Caki2 (cell line): ENCODE data around the gene ANXA3. TPM values are rescaled to one million over a fixed set of nuclear protein-coding genes. Genes with fewer than 3 reads are reported as not detected.

Source experiments
- DNase-seq: peaks from one replicate; pipeline ENCODE4 v3.0.0-alpha.2; 2015; ENCODE audit warnings: low read depth
- in situ Hi-C: cut with HindIII; loops from 2 replicates; pipeline ENCODE4 v1.10.0; 2016; ENCODE audit warnings: low sequenced_read_pairs, low pct_unique_long_range_greater_than_20kb, mixed read lengths
- total RNA-seq: library from RNA; depleted of rRNA; stranded (reverse); fragments of >200 nt; shearing (Covaris generic); gene quantifications from 2 replicates; pipeline ENCODE4 v1.2.3, GENCODE V29; 2014; ENCODE audit warnings: low replicate concordance

ANXA3 gene
- total RNA-seq, 1 experiment from 2014 or later = 64.7 TPM

GRCh38 chr4:78601013-78601412, 49.4 kb downstream of the ANXA3 start:
- DNase-seq = no peak
- in situ Hi-C loops = no loop called here

DNA sequence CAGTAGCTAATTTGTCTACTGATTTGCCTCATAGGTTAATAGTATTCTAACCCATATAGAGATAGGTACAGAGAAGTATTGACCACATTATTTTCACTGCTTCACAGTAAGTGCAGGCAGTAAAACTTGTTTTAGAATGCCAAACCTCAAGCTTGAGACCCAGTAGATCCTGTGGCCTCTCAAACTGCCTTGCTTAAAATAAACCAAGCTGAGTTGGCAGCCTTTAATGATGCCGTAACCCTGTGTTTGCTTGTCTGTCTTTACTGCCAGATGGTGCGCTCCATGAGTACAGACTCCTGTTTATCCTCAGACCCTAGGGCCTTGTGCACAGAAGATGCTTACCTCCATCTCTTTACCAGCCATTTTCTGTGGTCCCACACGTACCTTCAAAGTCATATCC, 50.8 kb downstream of the ANXA3 start:
- in situ Hi-C loops = no loop called here
- no peak for DNase-seq

GRCh38 chr4:78603384-78603783, 51.8 kb downstream of the ANXA3 start:
- in situ Hi-C loops = no loop called here
- no peak for DNase-seq

DNA sequence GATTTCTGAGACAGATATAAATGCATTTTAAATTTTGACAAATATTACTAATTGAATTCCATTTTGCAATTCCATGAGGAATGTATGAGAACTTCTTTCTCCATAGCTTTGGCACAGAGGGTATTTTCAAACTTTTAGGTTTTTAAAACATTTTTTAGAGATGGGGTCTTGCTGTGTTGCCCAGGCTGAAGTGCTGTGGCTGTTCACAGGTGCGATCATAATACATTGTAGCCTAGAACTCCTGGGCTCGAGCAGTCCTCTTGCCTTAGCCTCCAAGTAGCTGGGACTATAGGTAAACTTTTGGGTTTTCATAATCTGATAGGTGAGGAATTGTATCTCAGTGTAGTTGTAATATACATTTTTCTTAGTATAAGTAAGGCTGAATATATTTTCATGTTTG, 53.4 kb downstream of the ANXA3 start:
- no peak for DNase-seq
- in situ Hi-C loops = no loop called here

- in situ Hi-C loops = no loop called here
- no peak for DNase-seq
These were observed 54.5 kb downstream of the ANXA3 start for GRCh38 chr4:78606035-78606434.

GRCh38 chr4:78606530-78607095, 55.0 kb downstream of the ANXA3 start:
- in situ Hi-C loops = no loop called here
- DNase-seq = no peak

DNA sequence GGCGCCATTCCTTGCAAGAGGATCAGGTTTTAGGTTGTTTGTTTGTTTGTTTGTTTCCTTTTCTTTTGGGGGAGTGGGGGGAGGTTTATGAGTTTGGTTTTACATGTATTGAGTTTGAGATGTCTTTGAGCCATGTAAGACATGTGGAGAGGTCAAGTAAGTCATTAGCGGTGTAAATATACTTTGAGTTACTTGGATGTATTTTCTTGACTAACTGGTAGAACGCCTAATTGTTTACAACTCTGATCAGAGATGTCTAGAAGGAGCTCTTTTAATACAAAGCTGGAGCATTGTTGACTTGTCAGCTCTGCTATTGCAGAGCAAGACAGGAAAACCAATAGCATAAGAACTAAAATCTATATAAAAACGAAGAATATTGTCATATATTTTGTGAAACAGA, 57.1 kb downstream of the ANXA3 start:
- in situ Hi-C loops = no loop called here
- no peak for DNase-seq

DNA sequence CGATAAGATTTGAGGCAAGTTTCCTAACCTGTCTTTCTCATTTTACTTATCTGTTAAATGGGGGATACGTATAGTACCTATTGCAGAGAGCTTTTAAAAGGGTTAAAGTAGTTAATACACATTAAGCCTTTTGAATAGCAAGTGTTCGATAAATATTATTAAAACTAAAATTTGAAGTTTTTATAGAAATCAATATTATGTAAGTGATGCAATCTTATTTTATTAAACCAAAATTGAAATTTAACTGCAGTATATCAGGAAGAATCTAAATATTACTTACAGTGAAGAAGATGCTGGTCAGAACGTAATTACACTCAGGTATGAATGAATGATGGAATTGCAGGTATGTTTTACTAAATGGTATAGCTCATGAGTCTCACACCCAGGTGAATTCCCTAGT, 58.0 kb downstream of the ANXA3 start:
- in situ Hi-C loops = no loop called here
- no peak for DNase-seq

- in situ Hi-C loops = no loop called here
These were observed 59.1 kb downstream of the ANXA3 start for GRCh38 chr4:78610546-78611214.

DNA sequence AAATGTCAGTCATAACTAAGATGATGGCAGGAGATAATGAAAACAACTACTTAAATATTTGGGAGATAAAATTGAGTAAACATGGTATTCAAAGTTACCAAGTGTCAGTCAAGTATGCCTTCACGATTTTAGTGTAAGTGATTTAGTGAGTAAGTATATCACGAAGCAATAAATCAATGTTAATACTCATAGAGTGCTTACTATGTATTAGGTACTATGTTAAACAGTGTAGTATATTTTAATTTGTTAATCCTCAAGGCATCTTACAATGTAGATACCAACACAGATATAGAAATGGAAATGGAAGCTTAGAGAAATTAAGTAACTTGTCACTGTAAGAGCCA, 59.6 kb downstream of the ANXA3 start:
- in situ Hi-C loops = no loop called here
- no peak for DNase-seq

More at GRCh38 chr4:78610546-78611214, 59.1 kb downstream of the ANXA3 start:
- no peak for DNase-seq

GRCh38 chr4:78612398-78613178, 61.0 kb downstream of the ANXA3 start:
- in situ Hi-C loops = no loop called here
- DNase-seq = peak; percentile 43

DNA sequence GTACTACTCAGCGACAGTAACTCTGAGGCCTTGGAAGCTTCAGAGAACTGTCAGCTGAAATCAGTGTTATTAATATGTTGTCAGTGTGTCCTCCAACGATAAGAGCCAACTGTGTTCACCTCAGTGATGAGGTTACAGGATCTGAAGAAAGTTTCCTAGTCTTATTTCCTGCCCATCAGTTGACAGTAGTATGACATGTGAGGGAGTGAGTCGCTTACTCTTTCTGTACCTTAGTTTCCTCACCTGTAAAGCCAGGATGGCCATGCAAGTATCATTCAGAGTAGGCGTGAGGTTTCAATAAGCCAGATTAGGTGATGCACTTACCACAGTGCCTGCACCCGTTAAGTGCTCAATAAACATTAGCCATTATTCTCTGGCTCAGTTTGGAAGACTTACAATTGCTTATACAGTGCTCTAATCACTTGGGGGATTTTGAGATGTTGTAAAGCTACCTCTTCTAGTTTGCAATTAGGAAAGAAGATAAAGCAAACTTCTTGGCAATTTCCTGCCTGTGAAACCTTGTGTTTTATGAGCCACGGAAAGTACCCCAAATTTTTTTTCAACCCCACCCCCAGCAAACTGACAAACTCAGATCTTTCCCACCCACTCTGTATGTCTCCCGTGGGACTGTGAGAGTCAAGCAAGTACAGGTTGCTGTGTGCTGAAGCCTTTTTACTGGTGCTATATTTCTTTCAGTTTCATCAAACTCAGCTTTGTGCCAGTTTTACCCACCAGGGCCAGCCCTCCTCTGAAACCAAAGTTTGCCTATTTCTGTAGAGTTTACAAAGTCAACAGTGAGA, 62.2 kb downstream of the ANXA3 start:
- DNase-seq = no peak
- in situ Hi-C loops = no loop called here

- DNase-seq = no peak
- in situ Hi-C loops = no loop called here
These were observed 64.5 kb downstream of the ANXA3 start for GRCh38 chr4:78616046-78616498.

GRCh38 chr4:78618436-78618835, 66.9 kb downstream of the ANXA3 start:
- in situ Hi-C loops = no loop called here
- DNase-seq = no peak

DNA sequence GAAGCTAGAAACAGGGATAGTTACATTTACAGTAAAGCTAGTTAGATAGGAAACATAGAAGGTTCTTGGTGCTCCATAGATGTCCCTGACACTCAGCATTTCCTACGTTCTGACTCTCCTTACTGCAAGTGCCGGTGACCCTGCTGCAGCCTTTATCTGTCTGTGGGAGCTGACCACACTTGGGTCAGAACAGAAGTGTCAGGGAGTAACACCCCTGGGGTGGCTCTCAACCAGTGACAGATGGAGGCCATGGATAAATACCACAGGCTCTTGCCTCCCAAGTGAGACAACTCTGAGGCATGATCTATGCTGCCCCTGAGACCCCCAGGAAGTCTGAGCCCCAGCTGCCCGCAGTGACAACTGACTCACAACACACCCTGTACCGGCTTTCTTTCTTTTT, 69.8 kb downstream of the ANXA3 start:
- in situ Hi-C loops = no loop called here
- DNase-seq = no peak

DNA sequence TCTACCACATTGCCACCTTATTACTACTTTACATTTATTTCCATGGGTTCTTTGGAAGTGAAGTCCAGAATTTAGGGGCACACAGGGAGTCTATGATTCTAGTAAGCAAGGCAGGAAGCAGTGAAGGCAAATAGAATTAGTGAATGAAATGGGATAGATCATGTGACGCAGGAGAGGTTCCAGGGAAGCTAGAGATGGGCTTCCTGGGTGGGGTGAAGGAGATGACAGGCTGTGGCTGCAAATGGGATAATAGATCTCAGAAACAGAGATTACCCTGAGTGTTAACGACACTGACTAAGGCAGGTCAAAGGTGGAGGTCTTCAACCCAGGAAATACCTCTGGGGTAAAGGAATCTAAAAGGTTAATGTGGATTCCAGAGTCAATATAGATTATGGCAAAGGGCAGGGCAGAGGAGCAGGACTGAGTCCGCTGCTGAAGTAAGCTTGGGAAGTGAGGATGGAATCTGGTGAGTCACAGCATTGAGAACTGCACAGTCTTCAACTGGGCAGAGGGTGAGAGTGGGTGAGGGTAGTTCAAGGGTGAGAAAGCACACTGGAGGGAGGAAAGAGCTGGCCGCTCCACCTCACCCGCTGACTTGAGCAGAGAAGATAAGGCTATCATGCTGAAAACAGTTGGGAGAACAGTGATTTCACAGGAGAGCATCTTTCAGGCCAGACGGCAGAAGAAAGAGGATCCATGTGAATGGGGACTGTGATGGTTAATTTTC, 70.8 kb downstream of the ANXA3 start:
- peak; percentile 82 for DNase-seq
- in situ Hi-C loops = no loop called here

- in situ Hi-C loops = no loop called here
These were observed 72.5 kb downstream of the ANXA3 start for GRCh38 chr4:78624048-78624447.

DNA sequence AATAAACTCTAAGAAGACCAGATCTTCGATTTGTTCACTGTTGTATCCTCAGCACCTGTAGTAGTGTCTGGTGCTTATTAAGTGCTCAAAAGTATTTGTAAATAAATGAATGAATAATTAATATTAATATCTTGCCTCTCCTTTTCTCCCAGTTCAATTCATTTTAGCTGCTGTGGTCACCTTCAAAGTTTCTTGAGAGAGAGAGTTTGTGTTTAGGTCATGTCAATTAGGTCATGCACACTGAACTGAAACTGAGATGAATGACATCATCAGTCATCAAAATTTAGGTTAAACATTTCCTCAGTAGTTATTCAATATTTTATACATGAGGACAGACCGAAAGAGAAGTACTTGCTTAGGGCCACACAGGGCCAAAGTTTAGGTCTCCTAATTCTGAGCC, 73.5 kb downstream of the ANXA3 start:
- in situ Hi-C loops = no loop called here
- DNase-seq = peak; percentile 57

More at GRCh38 chr4:78624048-78624447, 72.5 kb downstream of the ANXA3 start:
- DNase-seq = peak; percentile 77
